K562 (cell line): Measurements from ENCODE around the gene CTNNA3. TPM values are rescaled to one million over a fixed set of nuclear protein-coding genes. Genes with fewer than 3 reads are reported as not detected.

ENCODE experiments used
- BMI1 ChIP-seq: fragments of 150-350 bp; IDR thresholded peaks from 2 replicates; pipeline ENCODE4 v1.6.1; 2014; ENCODE audit warnings: low read length
- CBFA2T2 ChIP-seq: fragments of 450-650 bp; conservative IDR thresholded peaks from 2 replicates; pipeline ENCODE4 v1.6.1; 2017; ENCODE audit warnings: mild to moderate bottlenecking
- KLF6 ChIP-seq: fragments of 250-450 bp; sonication (Bioruptor Pico); IDR thresholded peaks from 2 replicates; pipeline ENCODE4 v1.4.0; 2020; ENCODE audit warnings: mild to moderate bottlenecking, moderate library complexity, borderline replicate concordance
- NEUROD1 ChIP-seq: fragments of 150-350 bp; IDR thresholded peaks from 2 replicates; pipeline ENCODE4 v1.6.1; 2014; ENCODE audit warnings: borderline replicate concordance, low read length, low read depth; ENCODE audit not compliant: partially characterized antibody
- RNF219 ChIP-seq: fragments of 250-450 bp; sonication (Bioruptor Pico); IDR thresholded peaks from 2 replicates; pipeline ENCODE4 v1.5.0; 2022; ENCODE audit warnings: mild to moderate bottlenecking
- THRA ChIP-seq: fragments of 450-650 bp; IDR thresholded peaks from 2 replicates; pipeline ENCODE4 v1.6.1; 2017; ENCODE audit warnings: mild to moderate bottlenecking, moderate library complexity
- ZNF445 ChIP-seq: fragments of 250-450 bp; sonication (Bioruptor Pico); IDR thresholded peaks from 2 replicates; pipeline ENCODE4 v1.4.0; 2020; ENCODE audit warnings: low read depth, mild to moderate bottlenecking, moderate library complexity
- ZNF639 ChIP-seq, 2 experiments: fragments of 200-800 bp in 1 of 2; sonication (Bioruptor generic) in 1 of 2; sonication (generic) in 1 of 2; formaldehyde crosslinking in 1 of 2; IDR thresholded peaks in 1 of 2; conservative IDR thresholded peaks in 1 of 2; 2 replicates each; pipeline versions ENCODE4 v1.5.0 to v1.6.1; 2016 to 2020; ENCODE audit warnings: missing compliant biosample characterization in 1 of 2, missing genetic modification characterization in 1 of 2, missing genetic modification reagents in 1 of 2
- ZNF717 ChIP-seq: fragments of 250-450 bp; sonication (Bioruptor Pico); IDR thresholded peaks from 2 replicates; pipeline ENCODE4 v1.5.0; 2021
- polyA plus RNA-seq, 8 experiments: library from polyadenylated mRNA; depleted of rRNA in 4 of 8; stranded (reverse) in 5 of 8; unstranded in 3 of 8; fragments of >200 nt; fragmentation: Nextera tagmentation in 2 of 8; fragmentation: Illumina TruSeq in 1 of 8; extraction: Ambion mirVana in 2 of 8; extraction: Trizol in 1 of 8; gene quantifications; 2 replicates each; pipeline versions ENCODE4 v1.2.1 to v1.2.3, GENCODE V29; 2011 to 2014; ENCODE audit warnings: inconsistent platforms in 1 of 8, missing spikeins in 1 of 8
- total RNA-seq, 7 experiments: library from RNA; depleted of rRNA in 6 of 7; stranded (reverse); fragments of >200 nt in 6 of 7; fragmentation: Illumina TruSeq in 2 of 7; extraction: Trizol in 2 of 7; gene quantifications; 2 replicates each; pipeline versions ENCODE4 v1.2.1 to v1.2.3, GENCODE V29; 2011 to 2021; ENCODE audit warnings: low replicate concordance in 1 of 7

The CTNNA3 gene
- total and polyA plus RNA-seq, 9 of the 15 experiments (the other 6 are each of a cell fraction or from before 2014, with no cell fraction given): 0.04 TPM; not detected in 8

GRCh38 chr10:67297637-67298181 is 398.3 kb downstream of the CTNNA3 start (continued):
- TF ChIP-seq RNF219 (CRISPR knock-in tag): no peak
- no peak for TF ChIP-seq THRA
- no peak for TF ChIP-seq ZNF639 (CRISPR knock-in tag; conservative IDR thresholded peaks at IDR 0.05 in 1 of 2, IDR thresholded peaks at IDR 0.05 in 1 of 2)
- TF ChIP-seq BMI1: no peak
- no peak for TF ChIP-seq NEUROD1
- TF ChIP-seq ZNF445: no peak
- no peak for TF ChIP-seq CBFA2T2
- TF ChIP-seq ZNF717 (CRISPR knock-in tag): no peak
- TF ChIP-seq KLF6 (CRISPR knock-in tag): no peak
